Mesothelial cell of epicardium (in vitro differentiated cells): ENCODE results near the gene CEBPE. TPM values are rescaled to one million over a fixed set of nuclear protein-coding genes. Genes with fewer than 3 reads are reported as not detected.

Experiments
- DNase-seq, 2 experiments: peaks; one replicate each; pipeline ENCODE4 v3.0.0; 2021; ENCODE audit warnings: low spot score in 2 of 2; ENCODE audit not compliant: unreplicated experiment in 2 of 2
- H3K27ac Mint-ChIP-seq: 2 replicates; pipeline ENCODE4 v1.8.0; 2021; ENCODE audit warnings: mixed read lengths
- H3K27me3 Mint-ChIP-seq: 2 replicates; pipeline ENCODE4 v1.8.0; 2021; ENCODE audit warnings: low read depth, mixed read lengths
- H3K36me3 Mint-ChIP-seq: 2 replicates; pipeline ENCODE4 v1.8.0; 2021; ENCODE audit warnings: mixed read lengths
- H3K4me1 Mint-ChIP-seq: 2 replicates; pipeline ENCODE4 v1.8.0; 2021; ENCODE audit warnings: mixed read lengths
- H3K4me3 Mint-ChIP-seq: 2 replicates; pipeline ENCODE4 v1.8.0; 2021; ENCODE audit warnings: mild to moderate bottlenecking, moderate library complexity, mixed read lengths
- H3K9me3 Mint-ChIP-seq: 2 replicates; pipeline ENCODE4 v1.8.0; 2021; ENCODE audit warnings: mixed read lengths
- CTCF ChIP-seq: fragments of 200-600 bp; sonication (generic); IDR thresholded peaks from one replicate; pipeline ENCODE4 v1.5.0; 2021; ENCODE audit warnings: antibody characterized with exemption; ENCODE audit not compliant: unreplicated experiment
- total RNA-seq: library from RNA; stranded (reverse); gene quantifications from 3 replicates; pipeline ENCODE4 v1.2.1, GENCODE V29; 2021

The CEBPE gene
- total RNA-seq, 1 donor from 2014 or later = not detected

DNA sequence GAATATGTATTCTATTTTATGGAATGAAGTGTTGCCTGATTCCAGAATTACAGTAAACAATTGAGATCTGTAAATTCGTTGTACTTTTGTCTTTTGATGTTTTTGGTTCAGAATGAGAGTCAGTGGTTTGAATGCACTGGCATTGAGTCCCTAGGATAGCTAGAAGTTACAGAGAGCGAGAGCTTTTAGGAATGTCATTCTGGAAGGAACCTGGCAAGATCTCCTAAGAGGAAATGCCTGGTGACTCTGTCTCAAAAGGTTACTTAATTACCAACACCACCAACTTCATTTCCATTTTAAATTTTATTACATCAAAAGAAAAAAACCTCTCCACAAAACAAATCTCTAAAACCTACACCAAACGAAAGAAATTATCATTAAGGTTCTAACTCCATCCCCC, 6.0 kb upstream of the CEBPE start:
- Mint-ChIP-seq H3K9me3 (no peaks in the 10 kb centered on the region), H3K27ac (peak overlapping the region; percentile 9), H3K36me3 (peaks cover 17% of the 10 kb centered on the region), H3K27me3 (no peaks in the 10 kb centered on the region), H3K4me3 (no peak overlapping the region), H3K4me1 (peaks cover 17% of the 10 kb centered on the region)
- TF ChIP-seq CTCF = no peak
- DNase-seq = no peak

GRCh38 chr14:23124337-23124954, 5.4 kb upstream of the CEBPE start:
- peaks cover 17% of the 10 kb centered on the region for H3K4me1 Mint-ChIP-seq
- DNase-seq = no peak
- TF ChIP-seq CTCF = no peak
- peaks cover 15% of the 10 kb centered on the region for H3K36me3 Mint-ChIP-seq
- peak overlapping the region; percentile 74 for H3K27ac Mint-ChIP-seq
- H3K4me3 Mint-ChIP-seq = no peak overlapping the region
- H3K27me3 Mint-ChIP-seq = no peaks in the 10 kb centered on the region
- no peaks in the 10 kb centered on the region for H3K9me3 Mint-ChIP-seq

DNA sequence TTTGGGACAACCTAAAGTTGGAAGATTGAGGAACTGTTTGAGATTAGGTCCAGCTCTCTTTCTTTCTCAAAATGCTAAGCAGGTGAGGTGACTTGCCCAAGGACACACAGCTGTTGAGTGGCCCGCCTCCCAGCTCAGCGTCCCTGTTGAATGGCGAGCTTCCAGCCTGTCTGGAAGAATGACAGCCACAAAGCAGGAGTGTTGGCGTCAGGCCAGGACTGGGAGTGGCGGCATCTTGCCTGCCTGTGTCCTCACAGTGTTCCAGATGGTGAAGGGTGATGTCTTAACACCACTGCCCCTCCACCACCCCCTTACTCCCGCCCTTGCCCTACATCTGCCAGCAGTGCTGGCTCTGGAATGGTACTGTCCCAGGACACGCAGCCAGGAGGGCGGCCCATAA, 4.4 kb upstream of the CEBPE start:
- H3K4me1 Mint-ChIP-seq = peaks cover 17% of the 10 kb centered on the region
- no peak for TF ChIP-seq CTCF
- H3K4me3 Mint-ChIP-seq = no peak overlapping the region

DNA sequence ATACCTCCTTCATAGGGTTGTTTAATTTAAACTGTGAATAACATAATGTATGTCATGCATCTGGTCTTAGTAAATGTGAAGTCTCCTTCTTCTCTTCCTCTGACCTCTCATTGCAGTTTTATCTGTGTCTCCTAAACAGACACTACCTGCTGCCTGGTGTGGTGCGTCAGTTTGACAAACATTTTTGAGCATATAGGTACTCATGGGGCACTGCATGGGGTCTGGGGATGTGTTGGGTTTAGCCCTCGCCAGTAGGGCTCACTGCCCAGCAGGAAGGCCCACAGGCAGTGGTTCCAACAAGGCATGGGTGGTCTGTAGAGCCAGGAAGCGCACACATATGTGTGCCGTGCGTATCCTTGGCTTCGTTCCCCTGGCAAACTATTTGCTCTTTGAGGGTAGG, 3.0 kb upstream of the CEBPE start:
- H3K9me3 Mint-ChIP-seq = no peaks in the 10 kb centered on the region
- no peaks in the 10 kb centered on the region for H3K27me3 Mint-ChIP-seq
- DNase-seq = no peak
- peaks cover 2% of the 10 kb centered on the region for H3K36me3 Mint-ChIP-seq
- no peak overlapping the region for H3K4me3 Mint-ChIP-seq
- no peak overlapping the region for H3K27ac Mint-ChIP-seq
- no peak for TF ChIP-seq CTCF
- peaks cover 17% of the 10 kb centered on the region for H3K4me1 Mint-ChIP-seq

More for the DNA sequence above, 4.4 kb upstream of the CEBPE start:
- no peaks in the 10 kb centered on the region for H3K27me3 Mint-ChIP-seq
- no peaks in the 10 kb centered on the region for H3K9me3 Mint-ChIP-seq
- no peak for DNase-seq
- H3K27ac Mint-ChIP-seq = no peak overlapping the region
- peaks cover 7% of the 10 kb centered on the region for H3K36me3 Mint-ChIP-seq

DNA sequence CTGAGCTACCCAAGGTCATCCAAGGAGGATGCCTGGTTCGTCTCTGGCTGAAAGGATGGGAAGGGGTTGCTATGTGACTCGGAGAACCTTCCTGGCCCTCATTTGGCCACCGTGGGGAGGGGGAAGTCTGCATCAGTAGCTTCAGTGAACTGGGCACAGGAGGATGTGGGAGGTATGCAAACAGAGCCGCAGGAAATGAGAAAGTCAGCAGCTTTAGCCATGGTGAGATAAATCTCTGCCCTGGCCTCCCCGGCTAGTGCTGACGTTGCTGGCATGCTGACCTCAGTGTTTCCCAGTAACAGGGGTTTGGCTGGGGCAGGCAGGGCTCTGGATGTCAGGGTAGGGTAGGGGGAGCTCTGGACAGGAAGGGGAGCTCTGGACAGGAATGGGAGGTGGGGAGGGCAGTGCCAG, 2.3 kb upstream of the CEBPE start:
- Mint-ChIP-seq H3K4me1 (peaks cover 17% of the 10 kb centered on the region), H3K27ac (peak overlapping the region; percentile 9)

More for the DNA sequence above, 2.3 kb upstream of the CEBPE start:
- no peaks in the 10 kb centered on the region for H3K9me3 Mint-ChIP-seq
- TF ChIP-seq CTCF = no peak
- DNase-seq = no peak
- no peaks in the 10 kb centered on the region for H3K27me3 Mint-ChIP-seq
- no peak overlapping the region for H3K4me3 Mint-ChIP-seq
- H3K36me3 Mint-ChIP-seq = peaks cover 2% of the 10 kb centered on the region
